Endothelial cell of hepatic sinusoid (primary cell): ENCODE measurements around the gene NKX2-3.

Source experiments
- in situ Hi-C: cut with HindIII; loops from 2 replicates; pipeline ENCODE4 v1.10.0; 2017; ENCODE audit warnings: low sequenced_read_pairs

NKX2-3 gene

DNA sequence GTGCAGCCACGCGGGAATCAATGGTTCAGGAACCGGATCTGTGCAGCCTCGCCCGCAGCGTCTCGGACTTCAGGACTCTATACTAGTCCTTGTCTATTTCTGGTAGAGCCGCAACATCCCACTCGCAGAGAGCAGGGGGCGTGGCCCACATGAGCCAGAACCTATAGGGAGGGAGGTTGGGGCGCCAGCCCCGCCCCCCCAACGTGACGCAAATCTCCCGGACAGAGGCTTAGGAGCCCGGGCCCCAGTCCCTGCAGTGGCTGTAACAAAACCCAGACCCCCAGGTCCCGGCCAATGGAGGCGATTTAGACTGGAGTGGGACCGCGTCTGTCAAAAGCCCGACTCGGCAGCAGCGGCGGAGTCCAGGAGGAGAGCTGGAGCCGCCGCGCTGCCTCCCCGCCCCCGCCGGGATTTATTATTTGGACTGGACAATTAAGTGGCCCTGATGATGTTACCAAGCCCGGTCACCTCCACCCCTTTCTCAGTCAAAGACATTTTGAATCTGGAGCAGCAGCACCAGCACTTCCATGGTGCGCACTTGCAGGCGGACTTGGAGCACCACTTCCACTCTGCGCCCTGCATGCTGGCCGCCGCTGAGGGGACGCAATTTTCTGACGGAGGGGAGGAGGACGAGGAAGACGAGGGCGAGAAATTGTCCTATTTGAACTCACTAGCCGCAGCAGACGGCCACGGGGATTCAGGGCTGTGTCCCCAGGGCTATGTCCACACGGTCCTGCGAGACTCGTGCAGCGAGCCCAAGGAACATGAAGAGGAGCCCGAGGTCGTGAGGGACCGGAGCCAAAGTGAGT is at the start of gene NKX2-3:
TSS of gene NKX2-3 (plus strand) at position 256 of the 809 bp plus-strand sequence. CDS start at position 446, 190 bp downstream.
- in situ Hi-C loops, result no loop called here

DNA sequence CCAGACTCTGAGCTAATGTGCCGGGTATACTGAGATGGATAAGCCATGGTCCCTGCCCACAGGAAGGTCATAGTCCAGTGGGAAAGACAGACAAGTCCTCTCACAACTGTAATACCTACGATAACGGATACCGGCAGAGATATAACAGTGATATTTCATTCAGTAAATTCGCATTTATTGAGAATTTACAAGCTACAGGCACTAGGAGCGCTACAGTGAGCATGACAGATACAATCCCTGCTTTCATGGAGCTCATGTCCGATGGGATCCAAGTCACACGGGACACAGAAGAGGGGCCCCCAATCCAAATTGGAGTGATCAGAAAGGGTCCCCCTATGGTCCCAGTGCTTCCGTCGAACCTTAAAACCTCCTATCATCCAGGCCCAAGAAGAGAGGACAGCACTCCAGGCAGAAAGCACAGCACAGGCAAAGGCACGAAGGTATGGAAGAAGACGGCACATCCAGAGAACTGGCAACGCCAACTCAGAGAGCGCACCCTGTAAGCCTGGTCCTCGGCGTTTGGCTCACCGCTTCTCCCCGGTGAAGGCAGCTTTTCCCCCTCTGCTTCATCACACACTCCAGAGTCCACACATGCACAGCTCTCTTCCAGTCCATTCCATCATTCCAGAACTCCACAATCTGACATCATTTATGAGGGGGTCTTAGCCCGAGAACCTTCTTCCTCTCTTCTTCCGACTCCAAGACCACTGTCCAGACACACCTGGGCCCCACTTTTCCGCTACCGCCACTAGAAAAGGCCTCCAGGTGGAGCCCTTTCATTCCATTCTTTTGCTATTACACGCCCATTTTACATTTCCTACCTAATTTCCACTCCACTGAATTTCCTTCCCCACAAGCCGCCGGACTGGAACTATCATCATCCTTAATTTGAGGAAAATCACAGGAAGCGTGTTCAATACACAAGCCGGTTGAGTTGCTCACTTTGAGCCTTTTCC is 47.8 kb upstream of the NKX2-3 start:
- in situ Hi-C loops, result no loop called here

DNA sequence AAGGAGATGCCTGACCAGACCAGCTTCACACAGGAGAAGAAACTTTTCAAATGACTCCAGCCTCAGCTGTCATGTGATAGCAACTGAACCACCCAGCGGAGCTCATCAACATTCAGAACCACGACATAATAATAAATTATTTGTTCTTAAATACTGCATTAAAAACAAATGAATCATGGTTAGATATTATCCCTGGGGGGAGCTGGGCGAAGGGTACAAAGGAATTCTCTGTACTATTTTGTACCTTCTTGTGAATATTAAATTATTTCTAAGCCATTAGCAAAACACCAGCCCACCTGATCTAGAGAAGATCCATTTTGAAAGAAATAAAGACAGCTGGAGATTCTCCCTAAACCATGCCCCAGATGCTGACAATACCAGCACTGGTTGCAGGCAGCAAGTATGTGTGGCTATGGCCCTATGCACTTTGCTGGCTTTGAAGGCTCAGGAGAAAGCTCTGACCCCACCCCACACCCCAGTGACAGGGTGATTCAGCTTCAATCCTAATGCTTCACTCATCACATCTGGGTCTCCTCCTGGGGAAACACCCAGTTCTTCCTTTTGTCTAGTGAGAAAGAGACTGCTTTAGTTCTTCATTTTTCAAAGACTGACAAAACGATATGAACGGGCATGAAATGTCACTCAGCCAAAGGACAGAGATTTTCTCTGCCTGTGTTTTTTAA is 45.5 kb upstream of the NKX2-3 start:
- in situ Hi-C loops, result no loop called here

DNA sequence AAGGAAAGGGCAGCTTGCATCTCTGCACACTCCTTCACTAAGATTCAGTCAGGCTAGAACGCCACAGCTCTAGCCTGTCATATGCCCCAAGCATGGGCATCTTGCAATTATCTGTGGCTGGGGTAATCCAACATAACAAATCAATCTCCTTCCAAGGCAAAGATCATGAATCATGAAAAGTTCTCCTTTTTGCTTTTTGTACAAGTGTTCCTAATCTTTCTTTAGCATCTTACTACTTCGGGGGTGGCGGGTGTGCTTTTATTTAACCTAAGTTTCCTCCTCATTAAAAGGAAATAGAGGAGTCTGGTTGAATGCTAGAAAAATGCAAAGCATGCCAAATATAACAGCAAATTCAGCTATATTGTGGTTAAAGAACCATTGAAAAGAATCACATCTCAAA is 43.5 kb upstream of the NKX2-3 start:
- in situ Hi-C loops, result no loop called here

DNA sequence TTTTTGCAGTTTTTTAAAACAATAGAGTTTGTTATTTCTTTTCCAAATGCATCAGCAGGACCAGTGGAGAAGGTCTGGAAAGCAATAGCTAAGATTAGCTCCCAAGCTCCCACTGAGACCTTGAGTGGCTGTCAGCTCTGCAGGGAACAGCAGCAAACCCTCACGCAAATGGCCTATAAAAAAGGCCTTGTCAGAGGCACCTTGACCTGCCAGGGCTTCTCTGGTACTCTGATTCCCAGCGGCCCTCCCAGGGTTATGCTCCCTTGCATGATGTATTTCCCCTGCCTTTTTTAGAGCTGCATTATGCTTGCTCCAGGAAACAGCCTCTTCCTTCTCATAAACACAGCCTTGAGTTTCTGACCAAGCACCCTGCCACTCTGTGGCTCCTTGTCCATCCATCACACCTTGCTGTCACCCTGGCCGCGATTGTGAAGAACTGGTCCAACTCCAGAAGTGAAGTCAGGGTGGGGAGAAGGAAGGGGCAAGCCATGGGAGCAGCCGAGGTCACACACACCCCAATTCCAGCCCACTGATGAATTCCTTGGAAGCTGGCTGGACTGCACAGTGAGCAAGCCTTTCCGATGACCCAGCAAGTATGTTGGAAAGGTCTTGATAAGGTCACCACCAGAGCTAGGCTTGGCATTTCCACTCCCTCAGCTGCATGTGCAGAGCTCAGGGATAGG is 35.3 kb upstream of the NKX2-3 start:
- in situ Hi-C loops, result no loop called here

DNA sequence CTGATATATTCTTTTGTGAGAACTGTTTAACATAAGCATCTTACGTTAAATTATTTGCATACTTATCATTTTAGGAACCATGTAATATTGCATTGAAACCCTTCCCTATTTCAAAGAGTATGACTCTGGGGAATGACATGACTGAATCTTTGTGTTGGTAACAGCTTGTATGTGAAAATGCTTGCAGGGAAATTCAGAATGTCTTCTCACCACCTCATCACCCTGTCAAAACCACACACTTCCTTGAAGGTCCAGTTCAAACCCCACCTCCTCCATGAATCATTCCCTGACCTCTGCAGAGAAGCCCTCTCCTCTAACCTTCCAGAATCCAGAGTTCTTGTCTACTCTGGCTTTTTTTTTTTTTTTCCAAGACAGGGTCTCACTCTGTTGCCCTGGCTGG is 26.3 kb upstream of the NKX2-3 start:
- in situ Hi-C loops, result loop anchor here (10.0 kb wide), 1 partner anchor 192 kb away; no protein-coding TSS in a partner anchor

DNA sequence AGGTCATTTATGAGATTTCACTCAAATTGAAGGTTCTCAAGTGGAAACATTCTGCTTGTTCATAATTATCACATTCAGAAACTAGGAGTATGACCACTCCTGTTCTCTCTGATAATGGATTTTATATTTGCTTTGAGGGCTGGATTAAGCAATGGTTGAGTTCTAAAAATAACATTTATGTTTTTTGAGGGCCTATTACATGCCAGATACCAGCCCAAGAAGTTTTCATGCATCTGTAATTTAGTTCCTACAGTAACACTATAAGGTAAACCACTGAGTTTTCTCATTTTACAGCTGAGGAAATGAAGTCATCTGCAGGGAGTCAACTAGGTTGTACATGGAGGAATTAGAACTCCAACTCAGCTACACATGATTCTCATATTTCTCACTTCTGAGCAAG is 25.5 kb upstream of the NKX2-3 start:
- in situ Hi-C loops, result loop anchor here (10.0 kb wide), 1 partner anchor 192 kb away; no protein-coding TSS in a partner anchor

DNA sequence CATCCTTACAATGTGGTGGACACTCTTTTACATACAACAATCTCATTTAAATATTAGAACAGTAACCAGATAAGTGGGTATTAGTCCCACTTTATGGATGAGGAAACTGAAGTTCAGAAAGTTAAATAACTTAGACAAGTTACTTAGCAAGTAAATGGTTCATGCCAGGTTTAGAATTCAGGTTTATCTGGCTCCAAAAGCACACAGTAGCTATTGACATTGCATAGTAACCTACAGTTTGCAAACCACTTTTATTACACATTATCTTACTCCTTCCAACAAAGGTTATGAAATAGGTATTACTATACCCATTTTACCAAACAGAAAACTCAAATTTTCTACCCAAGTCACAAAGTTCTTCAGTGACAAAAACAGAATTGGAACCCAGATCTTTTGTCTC is 19.7 kb upstream of the NKX2-3 start:
- in situ Hi-C loops, result no loop called here

DNA sequence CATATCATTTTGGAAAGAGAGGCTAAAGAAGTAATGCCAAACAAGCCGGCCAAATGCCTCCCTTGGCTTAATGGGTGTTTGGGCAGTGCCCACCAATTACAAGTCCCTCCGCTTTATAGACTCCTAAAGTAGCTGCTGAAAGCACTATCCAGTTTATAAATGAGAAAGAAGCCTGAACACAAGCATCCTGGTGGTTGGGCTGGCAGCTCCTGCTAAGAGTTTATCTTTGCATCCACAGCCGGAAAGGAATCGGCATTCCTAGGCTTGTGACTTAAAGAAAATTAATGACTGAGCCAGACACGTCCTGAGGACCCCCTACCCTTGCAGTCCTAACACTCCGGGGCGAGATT is 13.1 kb upstream of the NKX2-3 start:
- in situ Hi-C loops, result no loop called here

DNA sequence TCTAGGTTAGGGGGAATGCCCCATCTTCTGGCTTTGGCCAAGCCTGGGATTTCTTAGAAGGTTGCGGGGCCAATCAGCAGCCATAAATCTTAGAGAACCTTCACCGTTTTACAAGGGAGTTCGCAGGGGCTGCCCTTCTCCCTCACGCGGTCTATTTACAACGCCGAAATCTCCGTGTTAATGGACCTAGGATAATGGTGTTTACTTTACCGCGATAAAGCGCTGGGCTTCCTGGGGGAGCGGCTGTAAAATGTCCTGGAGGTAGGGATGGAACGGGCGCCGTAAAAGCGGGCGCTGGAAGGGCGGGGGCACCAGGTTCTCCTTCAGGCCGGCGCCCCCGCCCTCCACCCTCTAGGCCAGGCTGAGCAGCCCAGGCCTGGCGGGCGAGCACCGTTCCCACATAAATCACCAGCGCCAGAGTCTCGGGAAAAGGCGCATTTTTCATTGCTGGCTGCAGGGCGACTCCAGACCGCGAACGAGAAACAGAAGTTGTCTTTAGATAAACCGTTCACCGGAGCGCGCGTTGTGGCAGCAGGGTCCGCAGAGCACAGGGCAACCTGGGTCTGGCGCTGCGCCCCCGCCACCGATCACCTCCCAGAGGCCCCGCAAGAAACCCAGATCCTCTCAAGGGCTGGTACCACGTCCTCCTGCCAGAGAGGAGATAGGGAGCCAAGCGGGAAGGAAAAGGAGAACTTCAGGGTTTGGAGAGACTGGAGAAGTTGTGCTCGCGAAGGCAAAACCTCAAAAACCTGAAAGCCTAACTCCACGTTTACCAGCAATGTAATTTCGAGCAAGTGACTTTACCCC is 12.5 kb upstream of the NKX2-3 start:
- in situ Hi-C loops, result no loop called here

DNA sequence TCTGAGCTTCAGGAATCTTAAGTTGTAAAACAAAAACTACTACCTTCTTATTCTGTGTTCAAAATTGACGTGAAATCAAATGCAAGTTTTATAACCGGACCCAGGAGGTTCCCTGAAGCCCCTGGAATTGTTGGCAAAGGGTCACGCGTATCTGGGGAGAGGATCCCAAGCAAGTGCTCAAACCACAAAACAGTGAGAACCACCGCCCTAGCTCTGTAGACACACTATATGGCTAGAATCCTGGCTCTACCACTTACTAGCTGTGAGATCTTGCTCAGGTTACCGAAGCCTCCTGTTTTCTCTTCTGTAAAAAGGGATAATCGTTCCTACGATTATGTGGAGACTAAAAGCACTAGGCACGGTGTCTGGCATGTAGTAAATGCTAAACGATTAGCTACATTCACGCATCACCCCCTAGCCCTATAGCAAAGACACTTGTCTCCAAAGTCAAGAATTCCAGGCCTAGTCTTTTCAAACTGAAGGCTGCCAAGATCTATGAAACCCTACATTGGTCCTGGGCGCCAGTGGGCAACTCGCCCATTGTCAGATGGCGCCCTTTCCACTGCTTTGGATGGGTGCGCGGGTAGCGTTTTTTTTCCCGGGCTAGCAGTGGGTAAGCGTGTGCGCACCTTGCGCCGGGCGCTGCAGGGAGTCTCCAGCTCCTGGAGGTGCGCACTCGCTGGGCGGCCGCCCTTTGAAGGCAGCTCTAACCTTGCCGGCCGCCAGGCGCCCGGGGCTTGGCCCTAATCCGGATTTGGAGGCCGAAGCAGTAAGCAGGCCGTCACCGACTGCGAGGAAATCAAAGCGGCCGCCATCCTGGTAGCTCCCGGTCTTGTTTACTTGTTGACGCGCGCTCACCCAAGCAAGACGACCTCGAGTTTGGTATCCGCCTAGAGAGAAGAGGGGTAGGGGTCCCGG is 11.6 kb upstream of the NKX2-3 start:
- in situ Hi-C loops, result no loop called here

DNA sequence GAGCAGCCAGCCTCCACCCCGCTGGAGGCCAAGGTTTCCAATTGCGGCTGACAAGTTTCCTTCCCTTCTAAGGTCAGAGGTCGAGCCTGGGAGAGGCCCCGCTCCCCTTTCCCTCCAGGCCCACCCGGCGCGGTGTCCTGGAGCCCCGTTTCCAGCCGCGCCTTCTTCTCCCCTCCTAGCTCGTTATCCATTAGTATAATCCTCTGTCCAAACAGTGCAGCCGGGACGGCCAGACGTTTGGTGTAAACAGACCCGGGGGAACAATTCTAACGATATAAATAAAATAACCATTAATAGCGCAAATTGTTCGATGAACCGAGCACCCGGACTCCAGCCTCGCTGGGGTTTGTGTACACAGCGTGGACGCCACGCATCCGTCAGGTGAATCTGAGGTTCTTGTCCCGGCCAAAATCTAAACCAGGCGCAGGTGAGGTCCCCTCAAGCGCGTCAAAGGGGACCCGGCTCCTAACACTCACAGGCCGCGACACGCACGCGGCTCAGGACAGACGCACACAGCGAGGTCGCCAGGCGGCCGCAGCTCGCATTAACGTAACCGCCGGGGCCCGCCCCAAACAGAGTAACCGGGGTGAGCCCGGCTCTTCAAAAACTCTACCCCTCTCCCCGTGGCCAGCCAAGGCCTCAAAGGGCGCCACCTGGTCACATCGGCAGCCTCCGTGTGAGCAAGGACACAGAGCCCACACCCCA is 10.8 kb upstream of the NKX2-3 start:
- in situ Hi-C loops, result no loop called here

DNA sequence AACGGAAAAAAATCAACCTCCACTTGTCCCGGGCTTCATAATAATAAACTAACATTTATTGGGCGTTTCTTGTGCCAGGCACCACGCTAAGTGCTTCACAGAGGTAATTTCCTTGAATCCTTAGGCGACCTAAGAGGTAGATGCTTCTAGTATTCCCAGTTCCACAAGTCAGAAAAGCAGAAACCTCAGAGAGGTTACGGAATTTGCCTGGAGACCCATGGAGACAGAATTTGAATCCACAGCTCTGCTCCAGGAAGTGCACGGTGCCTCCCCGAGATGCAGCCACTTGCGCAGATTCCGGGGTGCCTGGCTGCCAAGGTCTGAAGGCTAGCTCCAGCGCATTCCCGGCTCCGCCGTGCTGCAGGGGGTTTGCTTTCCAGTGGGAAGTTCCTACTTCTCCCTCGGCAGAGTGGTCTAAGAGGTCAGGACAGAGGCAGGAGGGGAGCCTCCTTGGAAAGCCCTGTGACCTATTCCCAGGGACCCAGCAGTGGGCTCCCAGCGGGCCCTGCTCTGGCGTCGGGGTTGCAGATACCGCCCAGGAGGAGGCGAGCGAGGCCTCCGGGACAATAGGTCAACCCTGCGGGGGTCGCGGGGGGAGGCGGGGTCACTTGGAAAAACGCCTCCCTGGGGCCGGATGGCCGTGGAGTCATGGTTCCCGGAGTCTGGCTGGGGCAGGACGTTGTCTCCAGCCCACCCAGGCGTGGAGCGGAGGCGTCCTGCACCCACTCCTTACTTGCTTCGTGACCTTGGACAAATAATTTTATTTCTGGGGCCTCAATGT is 10.1 kb upstream of the NKX2-3 start:
- in situ Hi-C loops, result no loop called here

DNA sequence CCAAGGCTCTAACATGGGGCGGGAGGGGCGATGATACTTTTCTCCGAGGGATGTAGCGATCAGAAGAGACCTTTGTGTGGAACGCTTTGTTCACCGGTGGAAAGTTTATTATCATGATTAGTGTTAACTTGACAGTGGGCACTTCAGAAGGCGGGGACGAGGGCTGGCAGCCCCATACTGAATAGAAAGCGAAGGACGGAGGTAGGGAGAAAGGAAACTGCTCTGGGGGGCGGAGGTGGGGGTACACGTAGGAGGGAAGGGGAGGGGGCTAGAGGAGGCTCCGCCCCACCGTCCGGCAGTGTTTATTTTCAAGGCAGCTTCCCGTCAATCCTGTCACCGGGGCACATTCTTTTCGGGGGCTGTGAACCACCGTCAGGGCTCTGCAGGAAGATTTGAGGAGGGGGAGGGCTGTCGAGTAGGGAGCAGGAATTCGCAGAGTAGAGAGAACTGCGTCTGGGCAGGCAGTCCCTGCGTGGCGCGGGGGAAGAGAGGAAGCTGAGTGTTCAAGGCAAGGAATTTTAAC is 9.4 kb upstream of the NKX2-3 start:
- in situ Hi-C loops, result no loop called here

DNA sequence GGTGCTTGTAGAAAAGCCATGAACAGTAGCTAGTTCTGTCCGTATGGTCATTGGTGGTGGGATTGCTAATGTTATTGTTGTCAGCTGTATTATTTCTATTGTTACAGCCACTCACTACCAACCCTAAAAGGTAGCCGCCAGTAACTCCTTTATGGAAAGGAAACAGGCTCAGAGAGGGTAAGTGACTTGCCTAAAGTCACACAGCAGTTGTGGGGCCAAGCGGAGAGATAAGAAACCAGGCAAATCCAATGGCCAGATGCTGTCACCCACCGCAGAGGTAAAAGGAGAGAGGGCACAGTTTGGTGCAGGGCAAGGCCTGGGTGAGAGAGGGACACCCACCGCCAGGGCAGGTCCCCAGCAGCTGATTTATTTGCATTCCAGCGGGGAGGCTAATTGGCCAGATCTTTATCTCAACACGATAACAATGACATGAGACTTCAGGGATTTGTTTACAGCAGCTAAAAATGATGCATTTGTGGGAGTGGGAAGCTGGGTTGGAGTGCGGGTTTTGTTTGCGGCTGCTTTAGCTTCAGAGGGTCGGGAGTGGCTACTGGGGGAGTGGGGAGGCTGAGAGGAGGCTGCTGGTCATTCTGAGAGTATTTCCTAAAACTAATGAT is 8.6 kb upstream of the NKX2-3 start:
- in situ Hi-C loops, result no loop called here

DNA sequence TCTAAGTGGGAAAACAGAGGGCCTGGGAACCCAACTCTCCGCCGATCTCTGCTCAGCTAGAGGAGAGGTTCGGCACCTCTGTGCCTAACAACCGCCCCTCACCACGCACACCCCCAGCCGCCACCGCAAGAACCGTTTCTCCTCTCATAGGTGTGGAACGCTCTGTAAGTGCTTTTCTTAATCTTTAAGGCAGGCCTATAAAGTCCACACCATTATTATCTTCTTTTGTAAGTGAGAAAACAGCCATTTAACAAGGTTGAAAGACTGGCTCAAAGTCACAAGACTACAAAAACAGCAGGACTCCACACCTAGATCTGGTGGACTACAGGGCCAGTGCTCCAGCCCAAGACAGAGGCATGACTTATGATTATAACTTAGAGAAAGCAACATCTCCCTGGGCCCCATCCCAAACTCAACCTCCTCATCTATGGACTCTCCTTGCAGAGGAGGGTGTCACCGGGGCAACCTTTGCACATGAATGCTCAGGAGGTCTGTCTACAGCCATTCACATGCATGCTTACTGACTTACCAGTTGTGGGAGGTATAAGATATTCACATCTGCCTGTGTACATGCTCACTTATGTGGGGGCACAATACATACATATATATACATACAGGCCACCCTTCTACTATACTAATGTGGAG is 7.9 kb upstream of the NKX2-3 start:
- in situ Hi-C loops, result no loop called here
